Endothelial cell of umbilical vein (primary cell): ENCODE data around the gene RNF213. TPM values are rescaled to one million over a fixed set of nuclear protein-coding genes. Genes with fewer than 3 reads are reported as not detected.

ENCODE experiments used
- BruUV-seq: library from RNA; stranded (reverse); fragments of 400-500 nt; replicated peaks from 2 replicates; lab custom pipeline; 2021; lab: Mats Ljungman, UMichigan
- CTCF ChIA-PET: fragments of 300-600, 350-600 bp; sonication (Branson Sonifier 250); formaldehyde crosslinking; loops from one replicate; lab custom pipeline; 2021; ENCODE audit warnings: antibody characterized with exemption, inconsistent platforms; lab: Charles Lee
- POLR2A ChIA-PET: fragments of 300-600, 350-600 bp; sonication (Branson Sonifier 250); formaldehyde crosslinking; loops from one replicate; lab custom pipeline; 2021; ENCODE audit warnings: antibody characterized with exemption, inconsistent platforms; lab: Charles Lee
- DNase-seq: peaks from one replicate; pipeline ENCODE4 v3.0.0-alpha.2; 2011; ENCODE audit warnings: low read depth, low spot score
- FAIRE-seq: peaks from 2 replicates; lab custom pipeline; 2011; peaks lifted over from hg19 to GRCh38; lab: Jason Lieb, UNC
- H2AFZ ChIP-seq: 2 replicates; pipeline ENCODE4 v1.6.0; 2012; ENCODE audit warnings: low read depth, low read length, control low read depth, inconsistent platforms
- H3K27ac ChIP-seq: 2 replicates; pipeline ENCODE4 v1.5.1; 2011; ENCODE audit warnings: low read depth, mild to moderate bottlenecking, control low read depth, low read length, moderate library complexity; ENCODE audit not compliant: insufficient read depth
- H3K27me3 ChIP-seq, 2 experiments: 2 replicates each; pipeline versions ENCODE4 v1.6.0 to v1.6.1; 2011; ENCODE audit warnings: low read length in 2 of 2, mixed read lengths in 1 of 2; ENCODE audit not compliant: control insufficient read depth in 2 of 2, insufficient read depth in 2 of 2
- H3K36me3 ChIP-seq, 2 experiments: 2 replicates in 1 of 2; 3 replicates in 1 of 2; pipeline ENCODE4 v1.5.1; 2011; ENCODE audit warnings: low read length in 2 of 2, mild to moderate bottlenecking in 1 of 2, moderate library complexity in 1 of 2; ENCODE audit not compliant: control insufficient read depth in 2 of 2, insufficient read depth in 2 of 2; ENCODE audit errors: extremely low read depth in 1 of 2
- H3K4me1 ChIP-seq: 3 replicates; pipeline ENCODE4 v1.5.1; 2011; ENCODE audit warnings: mild to moderate bottlenecking, low read length; ENCODE audit not compliant: control insufficient read depth, insufficient read depth; ENCODE audit errors: extremely low read depth
- H3K4me2 ChIP-seq: 2 replicates; pipeline ENCODE4 v1.6.1; 2011; ENCODE audit warnings: low read length, control low read depth, mixed read lengths; ENCODE audit not compliant: insufficient read depth
- H3K4me3 ChIP-seq, 3 experiments: fragments of 200-600 bp in 1 of 3; sonication (generic), shearing (Covaris generic) in 1 of 3; replicated peaks in 1 of 3; 2 replicates each; pipeline ENCODE4 v1.5.1; 2011 to 2016; ENCODE audit warnings: control low read depth in 3 of 3, low read length in 3 of 3, mild to moderate bottlenecking in 2 of 3, inconsistent platforms in 1 of 3, low read depth in 1 of 3, moderate library complexity in 1 of 3; ENCODE audit not compliant: insufficient read depth in 1 of 3
- H3K79me2 ChIP-seq: 2 replicates; pipeline ENCODE4 v1.6.0; 2012; ENCODE audit warnings: low read length, inconsistent platforms; ENCODE audit not compliant: control insufficient read depth, insufficient read depth
- H3K9ac ChIP-seq: replicated peaks from 2 replicates; pipeline ENCODE3; 2011; ENCODE audit warnings: low read length, control low read depth; ENCODE audit not compliant: insufficient read depth; ENCODE audit errors: extremely low read depth
- H3K9me1 ChIP-seq: replicated peaks from 3 replicates; pipeline ENCODE4 v1.6.0; 2011; ENCODE audit warnings: mild to moderate bottlenecking, low read length; ENCODE audit not compliant: control insufficient read depth, insufficient read depth; ENCODE audit errors: extremely low read depth
- H3K9me3 ChIP-seq: replicated peaks from 2 replicates; pipeline ENCODE4 v1.5.1; 2012; ENCODE audit warnings: low read length, inconsistent platforms; ENCODE audit not compliant: control insufficient read depth, insufficient read depth
- H4K20me1 ChIP-seq: replicated peaks from 2 replicates; pipeline ENCODE3; 2011; ENCODE audit warnings: mild to moderate bottlenecking, low read length; ENCODE audit not compliant: control insufficient read depth, insufficient read depth; ENCODE audit errors: extremely low read depth
- EZH2 ChIP-seq: IDR thresholded peaks from 2 replicates; pipeline ENCODE4 v1.6.1; 2012; ENCODE audit warnings: borderline replicate concordance, low read depth, mild to moderate bottlenecking, moderate library complexity, low read length, inconsistent platforms; ENCODE audit not compliant: severe bottlenecking
- FOS ChIP-seq: IDR thresholded peaks from 2 replicates; pipeline ENCODE4 v1.6.1; 2011; ENCODE audit warnings: mild to moderate bottlenecking, low read length, moderate library complexity, borderline replicate concordance; ENCODE audit not compliant: insufficient read depth
- GATA2 ChIP-seq: IDR thresholded peaks from 2 replicates; pipeline ENCODE4 v1.7.0; 2011; ENCODE audit warnings: low read depth, mild to moderate bottlenecking, moderate library complexity, mixed read lengths, low read length; ENCODE audit not compliant: insufficient read length, insufficient read depth
- JUN ChIP-seq: IDR thresholded peaks from 2 replicates; pipeline ENCODE4 v1.6.1; 2011; ENCODE audit warnings: borderline replicate concordance, low read depth; ENCODE audit not compliant: insufficient read length, insufficient read depth
- MYC ChIP-seq: IDR thresholded peaks from one replicate; pipeline ENCODE4 v1.6.1; 2011; ENCODE audit warnings: mild to moderate bottlenecking, low read depth, low read length
- POLR2A ChIP-seq: IDR thresholded peaks from 2 replicates; pipeline ENCODE4 v1.6.1; 2012; ENCODE audit warnings: low read depth, mild to moderate bottlenecking, control low read depth, low read length
- POLR2AphosphoS5 ChIP-seq: IDR thresholded peaks from 2 replicates; pipeline ENCODE4 v1.6.1; 2012; ENCODE audit warnings: low read depth, mild to moderate bottlenecking, control low read depth, low read length, moderate library complexity; ENCODE audit not compliant: insufficient read depth
- dilution Hi-C: fragments of 300-500 bp; cut with MboI; formaldehyde crosslinking; loops from one replicate; pipeline ENCODE4 v1.15.0; 2019; ENCODE audit warnings: low sequenced_read_pairs; ENCODE audit not compliant: extremely low pct_ligation_motif_present
- intact Hi-C: fragments of 100-400 bp; cut with micrococcal nuclease; formaldehyde crosslinking; loops from one replicate; pipeline ENCODE4 v1.10.0; 2022
- polyA plus RNA-seq, 4 experiments: library from polyadenylated mRNA; depleted of rRNA in 3 of 4; stranded (reverse) in 3 of 4; unstranded in 1 of 4; fragments of >200 nt; gene quantifications; 2 replicates each; pipeline versions ENCODE4 v1.2.1 to v1.2.3, GENCODE V29; 2011 to 2012; ENCODE audit warnings: missing spikeins in 1 of 4
- total RNA-seq: library from RNA; stranded (reverse); gene quantifications from 2 replicates; pipeline ENCODE4 v1.2.3, GENCODE V29; 2021
- TF ChIP-seq, protein P1 (sequence below): IDR thresholded peaks from 2 replicates; pipeline ENCODE4 v1.6.1; 2011; ENCODE audit not compliant: insufficient read depth, insufficient read length
- TF ChIP-seq, protein P2 (sequence below), 2 donors: IDR thresholded peaks; 1 replicate in 1 of 2; 2 replicates in 1 of 2; pipeline ENCODE4 v1.5.1; 2011; ENCODE audit warnings: low read length in 2 of 2, mild to moderate bottlenecking in 2 of 2, moderate library complexity in 2 of 2, control low read depth in 1 of 2, inconsistent platforms in 1 of 2, low read depth in 1 of 2; ENCODE audit not compliant: insufficient read depth in 1 of 2; ENCODE audit errors: extremely low read depth in 1 of 2

The RNF213 gene
- total and polyA plus RNA-seq, 2 donors (not counting 3 experiments of a cell fraction or from before 2014, with no cell fraction given): 36.5 to 116 TPM

DNA sequence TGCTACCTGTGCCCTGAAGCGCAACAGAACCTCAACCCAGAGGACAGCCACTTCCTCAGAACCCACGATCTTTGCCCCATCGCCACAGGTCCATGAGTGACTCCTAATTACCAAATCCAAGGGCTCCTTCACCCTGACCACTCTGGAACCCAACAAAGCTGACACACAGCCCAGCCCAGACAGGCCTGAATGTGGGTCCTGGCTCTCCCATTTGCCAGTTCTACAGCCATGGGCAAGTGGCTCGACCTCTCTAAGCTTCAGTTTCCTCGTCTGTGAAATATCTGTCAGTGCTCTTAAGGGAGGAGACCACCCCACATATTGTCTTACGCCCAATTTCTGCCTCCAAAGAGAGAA lies 136.4 kb downstream of the RNF213 start:
- TF ChIP-seq EZH2 (no peak), JUN (no peak), POLR2AphosphoS5 (no peak), FOS (no peak), GATA2 (no peak), POLR2A (no peak), MYC (no peak)
- TF ChIP-seq, protein P1, sequence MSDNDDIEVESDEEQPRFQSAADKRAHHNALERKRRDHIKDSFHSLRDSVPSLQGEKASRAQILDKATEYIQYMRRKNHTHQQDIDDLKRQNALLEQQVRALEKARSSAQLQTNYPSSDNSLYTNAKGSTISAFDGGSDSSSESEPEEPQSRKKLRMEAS: no peak
- TF ChIP-seq, protein P2, sequence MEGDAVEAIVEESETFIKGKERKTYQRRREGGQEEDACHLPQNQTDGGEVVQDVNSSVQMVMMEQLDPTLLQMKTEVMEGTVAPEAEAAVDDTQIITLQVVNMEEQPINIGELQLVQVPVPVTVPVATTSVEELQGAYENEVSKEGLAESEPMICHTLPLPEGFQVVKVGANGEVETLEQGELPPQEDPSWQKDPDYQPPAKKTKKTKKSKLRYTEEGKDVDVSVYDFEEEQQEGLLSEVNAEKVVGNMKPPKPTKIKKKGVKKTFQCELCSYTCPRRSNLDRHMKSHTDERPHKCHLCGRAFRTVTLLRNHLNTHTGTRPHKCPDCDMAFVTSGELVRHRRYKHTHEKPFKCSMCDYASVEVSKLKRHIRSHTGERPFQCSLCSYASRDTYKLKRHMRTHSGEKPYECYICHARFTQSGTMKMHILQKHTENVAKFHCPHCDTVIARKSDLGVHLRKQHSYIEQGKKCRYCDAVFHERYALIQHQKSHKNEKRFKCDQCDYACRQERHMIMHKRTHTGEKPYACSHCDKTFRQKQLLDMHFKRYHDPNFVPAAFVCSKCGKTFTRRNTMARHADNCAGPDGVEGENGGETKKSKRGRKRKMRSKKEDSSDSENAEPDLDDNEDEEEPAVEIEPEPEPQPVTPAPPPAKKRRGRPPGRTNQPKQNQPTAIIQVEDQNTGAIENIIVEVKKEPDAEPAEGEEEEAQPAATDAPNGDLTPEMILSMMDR (IDR thresholded peaks at IDR 0.05; ENCODE audit: extremely low read depth in 1 of 2, insufficient read depth in 1 of 2, low read depth in 1 of 2, low read length in 2 of 2): no peak
- dilution Hi-C loops: no loop called here
- H3K4me3 ChIP-seq: no peak overlapping the region

More for the DNA sequence above, 136.4 kb downstream of the RNF213 start:
- H3K9ac ChIP-seq: no peak overlapping the region
- H2AFZ ChIP-seq: no peak overlapping the region
- FAIRE-seq (no peak), DNase-seq (no peak)
- no peaks in the 10 kb centered on the region for H4K20me1 ChIP-seq
- POLR2A ChIA-PET: no interaction called here
- H3K27ac ChIP-seq: no peak overlapping the region
- no peaks in the 10 kb centered on the region for H3K9me3 ChIP-seq
- intact Hi-C loops: no loop called here
- no peaks in the 10 kb centered on the region for H3K9me1 ChIP-seq
- BruUV-seq: no TSS peak
- H3K4me1 ChIP-seq: no peaks in the 10 kb centered on the region
- H3K79me2 ChIP-seq: no peaks in the 10 kb centered on the region
- H3K27me3 ChIP-seq: no peaks in the 10 kb centered on the region
- H3K36me3 ChIP-seq: peaks cover 5 to 10% of the 10 kb centered on the region in 2 experiments
- CTCF ChIA-PET: no interaction called here
- H3K4me2 ChIP-seq: no peak overlapping the region
